Left ventricle myocardium inferior (tissue), 1 donor: Measurements from ENCODE around the gene PPFIBP2. TPM values are rescaled to one million over a fixed set of nuclear protein-coding genes. Genes with fewer than 3 reads are reported as not detected.

Experiments
- DNase-seq: peaks from one replicate; pipeline ENCODE4 v3.0.0-alpha.2; 2020
- H3K27ac ChIP-seq: fragments of 200-600 bp; replicated peaks from 2 replicates; pipeline ENCODE4 v1.8.0; 2021
- H3K27me3 ChIP-seq: fragments of 200-600 bp; 2 replicates; pipeline ENCODE4 v1.8.0; 2021; ENCODE audit warnings: low read depth
- H3K36me3 ChIP-seq: fragments of 200-600 bp; 2 replicates; pipeline ENCODE4 v1.8.0; 2021
- H3K4me1 ChIP-seq: fragments of 200-600 bp; 2 replicates; pipeline ENCODE4 v1.8.0; 2021
- H3K4me3 ChIP-seq: fragments of 200-600 bp; 2 replicates; pipeline ENCODE4 v1.8.0; 2021; ENCODE audit warnings: mild to moderate bottlenecking, moderate library complexity
- H3K9me3 ChIP-seq: fragments of 200-600 bp; replicated peaks from 2 replicates; pipeline ENCODE4 v1.8.0; 2021
- CTCF ChIP-seq: fragments of 200-600 bp; IDR thresholded peaks from 2 replicates; pipeline ENCODE4 v1.8.0; 2021; ENCODE audit warnings: antibody characterized with exemption, mild to moderate bottlenecking, borderline replicate concordance
- intact Hi-C: fragments of 100-400 bp; cut with micrococcal nuclease; formaldehyde crosslinking; loops from one replicate; pipeline ENCODE4 v1.11.0; 2022
- total RNA-seq: library from RNA; stranded (reverse); fragmentation: NEBNext Ultra II Directional; extraction: Animal tissue kit (Norgen Biotek cat#: 25700); gene quantifications from one replicate; pipeline ENCODE4 v1.2.1, GENCODE V29; 2021
- donor health status: DM: no; HTN: yes; CAD: no; lungs with severe emphysema.

The PPFIBP2 gene
- total RNA-seq, 1 donor from 2014 or later = 19.2 TPM

GRCh38 chr11:7591107-7591894 lies 77.5 kb downstream of the PPFIBP2 start:
- H3K27ac ChIP-seq = no peak overlapping the region
- no peak for TF ChIP-seq CTCF
- H3K4me3 ChIP-seq = no peak overlapping the region
- no peaks in the 10 kb centered on the region for H3K27me3 ChIP-seq
- DNase-seq = no peak
- no peaks in the 10 kb centered on the region for H3K9me3 ChIP-seq
- intact Hi-C loops = no loop called here
- H3K36me3 ChIP-seq = no peaks in the 10 kb centered on the region
- peaks cover 39% of the 10 kb centered on the region for H3K4me1 ChIP-seq

GRCh38 chr11:7591987-7592386 lies 78.2 kb downstream of the PPFIBP2 start:
- Histone ChIP-seq H3K9me3 (no peaks in the 10 kb centered on the region), H3K4me1 (peaks cover 38% of the 10 kb centered on the region), H3K27me3 (no peaks in the 10 kb centered on the region), H3K4me3 (no peak overlapping the region), H3K27ac (no peak overlapping the region), H3K36me3 (peaks cover 5% of the 10 kb centered on the region)
- intact Hi-C loops = no loop called here
- TF ChIP-seq CTCF = no peak
- no peak for DNase-seq

- peak; percentile 48 for DNase-seq
- intact Hi-C loops = no loop called here
- TF ChIP-seq CTCF = no peak
- peaks cover 34% of the 10 kb centered on the region for H3K4me1 ChIP-seq
- peaks cover 12% of the 10 kb centered on the region for H3K36me3 ChIP-seq
- peak overlapping the region; percentile 21 for H3K27ac ChIP-seq
- H3K9me3 ChIP-seq = no peaks in the 10 kb centered on the region
- no peaks in the 10 kb centered on the region for H3K27me3 ChIP-seq
- no peak overlapping the region for H3K4me3 ChIP-seq
Observed at GRCh38 chr11:7592711-7593110, 78.9 kb downstream of the PPFIBP2 start.

- no peak overlapping the region for H3K4me3 ChIP-seq
- no peaks in the 10 kb centered on the region for H3K9me3 ChIP-seq
- H3K27ac ChIP-seq = peak overlapping the region; percentile 21
- no peak for DNase-seq
- H3K4me1 ChIP-seq = peaks cover 34% of the 10 kb centered on the region
- TF ChIP-seq CTCF = no peak
- peaks cover 15% of the 10 kb centered on the region for H3K36me3 ChIP-seq
- intact Hi-C loops = no loop called here
- H3K27me3 ChIP-seq = no peaks in the 10 kb centered on the region
Observed at GRCh38 chr11:7593481-7593880, 79.7 kb downstream of the PPFIBP2 start.

- Histone ChIP-seq H3K27ac (no peak overlapping the region), H3K27me3 (no peaks in the 10 kb centered on the region), H3K4me3 (no peak overlapping the region), H3K36me3 (peaks cover 15% of the 10 kb centered on the region), H3K4me1 (peaks cover 30% of the 10 kb centered on the region), H3K9me3 (no peaks in the 10 kb centered on the region)
- no peak for DNase-seq
- TF ChIP-seq CTCF = no peak
- intact Hi-C loops = no loop called here
Observed at GRCh38 chr11:7595016-7595866, 81.4 kb downstream of the PPFIBP2 start.
